BE2C (cell line): ENCODE measurements around the gene JTB.

ENCODE experiments used
- DNase-seq: peaks from one replicate; pipeline ENCODE4 v3.0.0-alpha.2; 2020
- H3K27me3 ChIP-seq: fragments of 250-450 bp; sonication (Bioruptor Pico); 2 replicates; pipeline ENCODE4 v1.5.1; 2020; ENCODE audit warnings: mild to moderate bottlenecking
- H3K36me3 ChIP-seq: fragments of 250-450 bp; sonication (Bioruptor Pico); 2 replicates; pipeline ENCODE4 v1.5.1; 2020; ENCODE audit warnings: mild to moderate bottlenecking
- H3K4me1 ChIP-seq: fragments of 250-450 bp; sonication (Bioruptor Pico); 2 replicates; pipeline ENCODE4 v1.5.1; 2020
- H3K4me3 ChIP-seq: 2 replicates; pipeline ENCODE4 v1.5.1; 2011; ENCODE audit warnings: low read depth, low read length
- H3K9me3 ChIP-seq: fragments of 250-450 bp; sonication (Bioruptor Pico); 2 replicates; pipeline ENCODE4 v1.5.1; 2020
- TF ChIP-seq, protein P1 (sequence below): IDR thresholded peaks from 2 replicates; pipeline ENCODE4 v1.5.1; 2012; ENCODE audit warnings: mild to moderate bottlenecking, low read depth, low read length

JTB gene

DNA sequence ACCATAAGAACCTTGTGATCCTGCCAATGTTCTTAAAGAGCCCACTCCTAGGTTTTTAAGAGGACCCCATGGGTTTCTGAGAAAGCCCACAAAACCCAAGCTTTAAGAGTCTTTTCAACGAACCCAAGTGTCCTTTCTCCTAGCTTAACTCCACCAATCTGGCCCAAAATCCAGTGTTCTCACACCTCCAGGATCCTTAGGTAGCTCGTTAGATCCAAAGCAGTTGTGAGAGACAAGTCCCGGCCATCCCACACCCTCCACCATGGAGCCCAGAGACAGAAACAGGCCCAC is 32.7 kb downstream of the JTB start:
- Histone ChIP-seq H3K4me3 (no peak overlapping the region; the same call in 1 of the 2 replicates), H3K9me3 (no peaks in the 10 kb centered on the region), H3K4me1 (no peaks in the 10 kb centered on the region), H3K36me3 (peaks cover 23% of the 10 kb centered on the region), H3K27me3 (no peaks in the 10 kb centered on the region)
- TF ChIP-seq, protein P1, sequence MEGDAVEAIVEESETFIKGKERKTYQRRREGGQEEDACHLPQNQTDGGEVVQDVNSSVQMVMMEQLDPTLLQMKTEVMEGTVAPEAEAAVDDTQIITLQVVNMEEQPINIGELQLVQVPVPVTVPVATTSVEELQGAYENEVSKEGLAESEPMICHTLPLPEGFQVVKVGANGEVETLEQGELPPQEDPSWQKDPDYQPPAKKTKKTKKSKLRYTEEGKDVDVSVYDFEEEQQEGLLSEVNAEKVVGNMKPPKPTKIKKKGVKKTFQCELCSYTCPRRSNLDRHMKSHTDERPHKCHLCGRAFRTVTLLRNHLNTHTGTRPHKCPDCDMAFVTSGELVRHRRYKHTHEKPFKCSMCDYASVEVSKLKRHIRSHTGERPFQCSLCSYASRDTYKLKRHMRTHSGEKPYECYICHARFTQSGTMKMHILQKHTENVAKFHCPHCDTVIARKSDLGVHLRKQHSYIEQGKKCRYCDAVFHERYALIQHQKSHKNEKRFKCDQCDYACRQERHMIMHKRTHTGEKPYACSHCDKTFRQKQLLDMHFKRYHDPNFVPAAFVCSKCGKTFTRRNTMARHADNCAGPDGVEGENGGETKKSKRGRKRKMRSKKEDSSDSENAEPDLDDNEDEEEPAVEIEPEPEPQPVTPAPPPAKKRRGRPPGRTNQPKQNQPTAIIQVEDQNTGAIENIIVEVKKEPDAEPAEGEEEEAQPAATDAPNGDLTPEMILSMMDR = no peak
- DNase-seq = no peak

DNA sequence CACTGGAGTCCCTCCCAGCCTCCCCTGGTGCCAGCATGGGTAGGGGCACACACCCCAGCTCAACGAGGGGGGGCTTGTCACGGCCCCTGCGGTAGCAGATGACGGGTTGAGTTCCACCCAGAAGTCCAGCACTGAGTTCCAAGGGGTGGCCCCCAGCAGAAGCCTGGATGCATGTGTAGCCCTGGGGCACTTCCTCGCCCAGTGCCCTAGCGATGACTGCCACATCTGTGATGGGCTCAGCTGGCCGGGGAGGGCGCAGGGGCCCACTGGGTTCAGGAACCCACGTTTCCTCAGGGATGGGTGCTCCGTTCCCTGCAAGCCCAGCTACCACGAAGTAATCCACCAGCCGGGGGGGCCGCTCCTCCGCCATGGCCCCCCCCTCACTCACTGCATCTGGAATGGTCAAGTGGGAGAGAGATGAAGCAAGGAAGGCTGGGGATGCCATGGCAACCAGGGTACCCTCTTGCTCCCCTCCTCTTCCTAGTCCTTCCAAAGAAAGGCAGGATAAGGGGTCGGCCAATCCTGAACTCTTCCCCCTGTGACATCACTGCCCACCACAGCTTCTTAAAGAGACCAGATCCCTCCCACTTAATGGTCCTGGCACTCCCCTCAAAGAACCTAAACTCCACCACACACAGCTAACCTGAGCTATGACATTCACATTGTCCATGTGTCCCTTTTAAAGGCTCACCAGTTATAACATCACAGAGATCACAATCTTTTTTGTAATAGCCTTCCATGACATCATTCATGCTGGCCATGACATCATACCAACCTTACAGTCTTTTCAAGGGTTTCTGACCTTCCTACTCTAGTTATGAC is 33.3 kb downstream of the JTB start:
- peaks cover 25% of the 10 kb centered on the region for H3K36me3 ChIP-seq
- TF ChIP-seq, protein P1 = no peak
- H3K27me3 ChIP-seq = no peaks in the 10 kb centered on the region
- H3K4me1 ChIP-seq = no peaks in the 10 kb centered on the region
- H3K9me3 ChIP-seq = no peaks in the 10 kb centered on the region
- no peak overlapping the region for H3K4me3 ChIP-seq
- DNase-seq = no peak

DNA sequence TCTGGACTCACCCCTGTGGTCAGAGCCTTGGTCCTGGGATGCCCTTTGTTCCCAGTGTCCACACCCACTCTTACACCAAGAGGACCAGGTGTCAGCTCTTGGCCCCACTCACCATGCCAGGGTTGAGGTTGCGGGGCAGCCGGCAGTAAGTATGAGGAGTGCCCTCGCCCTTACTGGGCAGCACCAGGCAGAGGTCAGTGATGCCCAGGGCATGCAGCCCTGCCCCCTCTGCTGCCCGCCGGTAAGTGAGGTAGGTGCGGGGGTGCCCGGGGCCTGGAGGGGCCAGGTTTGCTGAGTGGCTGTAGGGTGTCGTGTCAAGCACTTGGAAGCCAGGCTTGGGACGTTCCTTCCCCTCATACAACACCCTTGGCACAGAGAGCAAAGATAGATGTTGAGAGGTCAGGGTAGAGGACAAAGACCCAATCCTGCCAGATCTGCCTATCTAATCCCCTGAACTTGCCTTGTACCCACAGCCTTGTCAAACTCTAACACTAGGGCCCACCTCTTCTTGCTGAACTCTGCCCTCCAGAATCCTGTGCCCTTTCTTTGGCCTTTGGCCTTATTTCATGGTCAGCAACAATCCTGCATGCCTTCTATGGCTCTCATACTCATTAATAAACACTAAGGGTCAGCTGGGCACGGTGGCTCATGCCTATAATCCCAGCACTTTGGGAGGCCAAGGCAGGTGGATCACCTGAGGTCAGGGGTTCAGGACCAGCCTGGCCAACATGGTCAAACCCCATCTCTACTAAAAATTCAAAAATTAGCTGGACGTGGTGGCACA is 34.5 kb downstream of the JTB start:
- Histone ChIP-seq H3K27me3 (no peaks in the 10 kb centered on the region), H3K4me3 (no peak overlapping the region), H3K4me1 (no peaks in the 10 kb centered on the region), H3K36me3 (peaks cover 25% of the 10 kb centered on the region), H3K9me3 (no peaks in the 10 kb centered on the region)
- no peak for DNase-seq
- TF ChIP-seq, protein P1 = no peak

DNA sequence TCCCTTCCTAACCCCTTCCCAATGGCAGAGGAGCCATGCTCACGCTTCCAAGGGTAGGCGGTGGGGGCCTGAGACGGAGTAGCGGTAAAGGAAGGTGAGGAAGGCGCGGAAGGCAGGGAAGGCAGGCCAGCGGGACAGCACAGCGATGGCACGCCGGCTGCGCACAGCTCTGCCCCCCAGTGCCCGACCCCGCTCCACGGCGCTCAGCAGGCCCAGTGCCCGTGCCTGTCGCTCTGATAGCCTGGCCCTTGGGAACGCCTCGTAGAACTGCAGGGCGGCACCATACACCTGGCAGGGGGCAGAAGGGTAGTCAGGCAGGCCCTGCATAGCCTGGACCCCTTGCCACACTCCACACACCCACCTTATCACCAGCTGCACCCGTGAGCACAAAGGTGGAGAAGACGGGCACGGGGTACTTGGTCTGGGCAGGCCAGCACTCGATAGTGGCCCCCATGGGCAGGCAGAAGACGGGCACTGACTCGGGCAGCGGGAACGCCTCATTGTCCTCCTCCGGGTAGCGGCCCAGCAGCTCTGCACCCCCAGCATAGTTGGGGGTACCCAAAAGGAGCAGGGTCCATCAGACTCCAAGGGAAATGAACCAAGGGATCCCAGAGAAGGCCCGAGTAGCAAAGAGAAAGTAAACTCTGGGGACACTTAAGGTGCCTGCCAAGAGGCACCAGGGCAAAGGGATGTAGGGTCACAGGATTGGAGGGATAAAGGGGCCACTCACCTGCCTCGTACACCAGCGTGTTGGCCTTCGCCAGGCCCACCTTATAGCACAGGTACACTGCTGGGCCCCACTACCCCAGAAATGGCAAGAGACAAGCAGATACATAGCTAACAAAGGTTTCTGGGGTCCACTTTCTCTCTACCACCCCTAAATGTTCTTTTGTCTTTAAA is 35.4 kb downstream of the JTB start:
- TF ChIP-seq, protein P1 = no peak

DNA sequence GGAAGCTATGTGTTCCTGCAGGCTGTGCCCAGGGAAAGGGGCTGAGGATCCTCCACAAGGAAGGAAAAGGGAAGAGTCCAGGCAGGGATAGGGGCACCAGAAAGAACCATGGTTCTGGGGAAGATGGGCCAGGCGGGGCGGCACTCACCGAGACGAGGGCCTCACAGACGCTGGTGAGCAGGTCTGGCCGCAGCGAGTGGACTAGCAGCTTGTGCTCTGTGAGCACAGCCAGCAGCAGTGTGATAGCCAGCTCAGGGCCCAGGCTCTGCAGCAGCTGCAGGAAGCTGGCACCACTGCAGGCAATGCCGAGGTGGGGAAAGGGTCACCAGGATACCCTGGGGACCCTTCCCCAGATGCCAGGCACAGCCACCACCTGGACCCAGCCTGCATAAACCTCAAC is 36.7 kb downstream of the JTB start:
- Histone ChIP-seq H3K27me3 (no peaks in the 10 kb centered on the region), H3K36me3 (peaks cover 46% of the 10 kb centered on the region), H3K4me3 (no peak overlapping the region), H3K4me1 (no peaks in the 10 kb centered on the region), H3K9me3 (no peaks in the 10 kb centered on the region)
- TF ChIP-seq, protein P1 = no peak
- no peak for DNase-seq

More for the DNA sequence above, 35.4 kb downstream of the JTB start:
- no peak for DNase-seq
- peaks cover 34% of the 10 kb centered on the region for H3K36me3 ChIP-seq
- no peaks in the 10 kb centered on the region for H3K9me3 ChIP-seq
- H3K4me3 ChIP-seq = no peak overlapping the region
- no peaks in the 10 kb centered on the region for H3K4me1 ChIP-seq
- no peaks in the 10 kb centered on the region for H3K27me3 ChIP-seq
